ENCODE measurements around the gene RAB27B.

RAB27B gene

GRCh38 chr18:54872681-54873080 lies 44.4 kb downstream of the RAB27B start:
- FAIRE-seq, result no peak

- FAIRE-seq, result no peak
These were observed 45.6 kb downstream of the RAB27B start for GRCh38 chr18:54873884-54874255.

GRCh38 chr18:54875063-54875462 lies 46.8 kb downstream of the RAB27B start:
- FAIRE-seq, result no peak

- no peak for FAIRE-seq
These were observed 48.8 kb downstream of the RAB27B start for GRCh38 chr18:54877076-54877475.

GRCh38 chr18:54878159-54878622 lies 49.9 kb downstream of the RAB27B start:
- FAIRE-seq, result no peak

- no peak for FAIRE-seq
These were observed 50.5 kb downstream of the RAB27B start for GRCh38 chr18:54878659-54879358.

GRCh38 chr18:54879691-54880090 lies 51.4 kb downstream of the RAB27B start:
- FAIRE-seq, result no peak

GRCh38 chr18:54880395-54881105 lies 52.3 kb downstream of the RAB27B start:
- no peak for FAIRE-seq

GRCh38 chr18:54881229-54881768 lies 53.0 kb downstream of the RAB27B start:
- FAIRE-seq, result no peak

- FAIRE-seq, result no peak
These were observed 54.0 kb downstream of the RAB27B start for GRCh38 chr18:54882318-54882717.

- FAIRE-seq, result no peak
These were observed 55.7 kb downstream of the RAB27B start for GRCh38 chr18:54883816-54884604.

- FAIRE-seq, result no peak
These were observed 60.1 kb downstream of the RAB27B start for GRCh38 chr18:54888378-54888777.

GRCh38 chr18:54888933-54889332 lies 60.7 kb downstream of the RAB27B start:
- FAIRE-seq, result no peak

- FAIRE-seq, result no peak
These were observed 71.2 kb downstream of the RAB27B start for GRCh38 chr18:54899500-54899899.

- FAIRE-seq, result no peak
These were observed 72.0 kb downstream of the RAB27B start for GRCh38 chr18:54900290-54900689.

- FAIRE-seq, result no peak
These were observed 76.3 kb downstream of the RAB27B start for GRCh38 chr18:54904581-54904980.

GRCh38 chr18:54905629-54906028 lies 77.4 kb downstream of the RAB27B start:
- no peak for FAIRE-seq

GRCh38 chr18:54906331-54907185 lies 78.3 kb downstream of the RAB27B start:
- FAIRE-seq, result no peak

- no peak for FAIRE-seq
These were observed 81.3 kb downstream of the RAB27B start for GRCh38 chr18:54909538-54909937.

GRCh38 chr18:54910161-54910919 lies 82.1 kb downstream of the RAB27B start:
- no peak for FAIRE-seq

- no peak for FAIRE-seq
These were observed 83.3 kb downstream of the RAB27B start for GRCh38 chr18:54911551-54911950.

- FAIRE-seq, result no peak
These were observed 86.5 kb downstream of the RAB27B start for GRCh38 chr18:54914816-54915215.

All from A204.1 (cell line).